Left renal cortex interstitium (tissue), 4 donors: ENCODE measurements around the gene ACOT7. TPM values are rescaled to one million over a fixed set of nuclear protein-coding genes. Genes with fewer than 3 reads are reported as not detected.

ENCODE experiments used
- DNase-seq, 4 donors: peaks; one replicate each; pipeline ENCODE4 v3.0.0-alpha.2; 2013; ENCODE audit warnings: low read depth in 4 of 4, low spot score in 2 of 4, missing footprints in 1 of 4
- polyA plus RNA-seq, 4 donors: library from polyadenylated mRNA; unstranded; fragments of 120-200 nt; gene quantifications; one replicate each; pipeline ENCODE4 v1.2.1, GENCODE V29; 2013; ENCODE audit not compliant: insufficient read length in 4 of 4

The ACOT7 gene
- polyA plus RNA-seq, 4 donors, result 27.8 to 38.4 (median 33.3) TPM

DNA sequence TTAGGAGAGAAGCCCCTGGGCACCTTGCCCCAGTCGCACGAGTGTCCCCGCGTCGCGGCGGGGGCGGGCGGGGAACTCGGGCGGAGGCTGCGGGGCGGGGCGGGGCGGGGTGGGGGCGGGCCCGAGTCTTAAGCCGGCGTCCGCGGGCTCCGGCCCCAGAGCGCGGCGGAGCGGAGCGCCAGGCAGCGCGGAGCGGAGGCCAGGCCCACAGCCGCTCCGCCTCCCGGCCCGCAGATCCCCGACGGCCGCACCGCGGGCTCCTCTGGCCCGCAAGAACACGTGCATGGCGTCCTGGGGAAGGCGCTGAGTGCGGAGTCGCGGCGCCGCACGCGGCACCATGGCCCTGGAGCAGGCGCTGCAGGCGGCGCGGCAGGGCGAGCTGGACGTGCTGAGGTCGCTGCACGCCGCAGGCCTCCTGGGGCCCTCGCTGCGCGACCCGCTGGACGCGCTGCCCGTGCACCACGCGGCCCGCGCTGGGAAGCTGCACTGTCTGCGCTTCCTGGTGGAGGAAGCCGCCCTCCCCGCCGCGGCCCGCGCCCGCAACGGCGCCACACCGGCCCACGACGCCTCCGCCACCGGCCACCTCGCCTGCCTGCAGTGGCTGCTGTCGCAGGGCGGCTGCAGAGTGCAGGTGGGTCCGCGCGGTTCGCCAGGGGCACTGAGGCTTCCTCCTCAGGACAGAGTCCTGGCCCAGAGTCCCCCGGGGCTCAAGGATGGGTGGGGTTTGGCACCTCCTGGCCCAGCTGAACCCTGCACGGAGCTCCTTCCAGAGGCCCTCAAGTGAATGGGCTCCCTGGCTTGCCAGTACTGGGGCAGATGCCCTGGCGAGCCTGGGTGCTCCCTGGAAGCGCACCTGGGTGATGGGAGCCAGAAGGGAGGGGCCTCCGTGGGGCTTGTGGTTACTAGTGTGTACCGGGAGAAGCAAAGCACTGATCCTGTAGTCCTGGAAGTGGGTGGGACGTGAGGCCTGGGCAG is 31.3 kb upstream of the ACOT7 start, which contains the start of gene ESPN:
Gene ESPN (plus strand): TSS at position 158 of the 975 bp plus-strand sequence. CDS start 180 bp downstream, at position 338.
- DNase-seq, result no peak

DNA sequence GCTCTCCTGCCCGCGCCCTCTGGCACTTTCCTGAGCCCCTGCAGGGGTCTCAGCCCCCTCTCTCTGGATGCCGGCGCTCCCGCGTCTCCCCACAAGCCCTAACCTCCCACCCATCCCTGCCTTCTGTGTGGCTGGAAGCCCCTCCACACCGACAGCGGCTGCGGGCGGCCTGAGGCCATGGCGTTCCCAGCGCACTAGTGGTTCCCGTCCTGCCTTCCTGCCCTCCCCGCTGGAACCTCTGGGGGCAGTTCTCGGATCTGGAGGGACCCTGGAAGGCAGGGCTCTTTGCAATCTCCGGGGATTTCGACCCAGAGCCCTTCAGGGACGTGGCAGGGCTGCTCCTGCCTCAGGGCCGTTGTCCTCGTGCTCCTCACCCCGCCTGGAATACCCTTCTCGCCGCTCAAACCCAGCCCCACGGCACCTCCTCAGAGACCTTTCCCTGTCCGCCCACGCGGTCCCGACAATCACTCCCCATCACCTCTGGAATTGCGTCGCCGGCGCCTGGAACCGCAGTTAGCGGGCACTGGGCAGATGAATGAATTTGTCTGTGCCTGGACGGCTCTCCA is 30.5 kb upstream of the ACOT7 start:
- no peak for DNase-seq

GRCh38 chr1:6423321-6423999 is 29.9 kb upstream of the ACOT7 start:
- no peak for DNase-seq

GRCh38 chr1:6421266-6421665 is 27.7 kb upstream of the ACOT7 start:
- no peak for DNase-seq

DNA sequence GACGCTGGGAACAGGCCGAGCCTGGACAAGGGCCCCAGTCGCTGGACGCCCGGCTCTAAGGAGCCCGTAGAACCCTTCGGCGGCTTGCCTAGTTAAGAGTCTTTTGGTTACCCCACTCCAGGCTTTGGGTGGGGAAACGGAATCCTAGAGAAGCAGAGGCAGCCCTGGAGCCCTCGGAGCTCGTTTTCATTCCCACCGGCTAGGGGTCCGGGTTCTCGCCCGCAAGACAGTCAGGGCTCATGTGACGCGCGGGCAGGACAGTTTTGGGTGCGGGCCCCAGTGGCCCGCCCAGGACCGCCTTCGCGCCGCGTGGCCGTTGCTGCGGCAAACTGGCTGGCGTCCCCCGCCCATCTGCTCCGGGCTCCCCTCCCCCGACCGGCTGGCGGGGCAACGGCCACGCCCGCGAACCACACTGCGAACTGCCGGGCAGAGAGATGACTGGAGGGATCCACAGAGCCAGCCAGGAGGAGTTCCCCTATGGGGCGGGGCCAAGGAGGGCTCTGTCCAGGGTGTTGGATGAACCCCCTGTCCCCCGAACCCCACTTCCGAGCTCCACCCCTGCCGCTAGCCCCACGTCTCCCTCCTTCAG is 27.0 kb upstream of the ACOT7 start:
- no peak for DNase-seq

GRCh38 chr1:6419804-6420453 is 26.4 kb upstream of the ACOT7 start, which contains the start of gene HES2:
Gene HES2 (minus strand): TSS chr1:6419919. CDS start chr1:6419820, 99 bp downstream.
- DNase-seq, result no peak

- DNase-seq, result no peak
Observed at GRCh38 chr1:6419397-6419803, 25.8 kb upstream of the ACOT7 start.

DNA sequence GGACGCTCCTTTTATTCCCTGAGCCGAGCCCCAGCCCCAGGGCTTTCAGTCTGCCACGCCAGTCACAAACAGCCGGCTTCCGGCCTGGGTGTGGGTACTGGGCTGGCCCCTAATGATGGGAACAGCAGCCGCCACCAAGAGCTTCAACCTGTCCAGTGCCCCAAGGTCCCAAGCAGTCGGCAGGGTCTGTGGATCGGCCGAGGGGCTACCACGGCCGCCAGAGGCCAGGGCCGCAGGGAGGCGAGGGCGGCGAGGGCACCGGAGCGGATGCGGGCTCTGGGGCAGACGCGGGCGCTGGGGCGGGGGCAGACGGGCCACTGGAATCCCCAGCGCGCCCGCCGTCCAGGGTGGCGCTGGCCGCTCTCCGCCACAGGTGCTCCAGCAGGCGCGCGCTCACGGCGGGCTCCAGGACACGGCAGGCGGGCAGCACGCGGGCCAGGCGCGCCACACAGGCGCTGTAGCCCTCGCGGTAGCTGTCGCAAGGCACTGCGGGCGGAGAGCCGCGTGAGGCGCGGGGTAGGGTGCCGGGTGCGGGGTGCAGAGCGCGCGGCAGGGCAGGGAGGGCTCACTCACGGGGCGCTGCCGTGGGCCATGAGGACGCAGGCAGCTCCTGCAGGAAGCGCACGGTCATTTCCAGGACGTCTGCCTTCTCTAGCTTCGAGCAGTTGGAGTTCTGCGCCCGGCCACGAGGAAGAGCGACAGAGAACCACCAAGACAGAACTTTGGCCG is 25.3 kb upstream of the ACOT7 start:
- DNase-seq, result no peak

GRCh38 chr1:6417961-6418667 is 24.5 kb upstream of the ACOT7 start:
- no peak for DNase-seq

DNA sequence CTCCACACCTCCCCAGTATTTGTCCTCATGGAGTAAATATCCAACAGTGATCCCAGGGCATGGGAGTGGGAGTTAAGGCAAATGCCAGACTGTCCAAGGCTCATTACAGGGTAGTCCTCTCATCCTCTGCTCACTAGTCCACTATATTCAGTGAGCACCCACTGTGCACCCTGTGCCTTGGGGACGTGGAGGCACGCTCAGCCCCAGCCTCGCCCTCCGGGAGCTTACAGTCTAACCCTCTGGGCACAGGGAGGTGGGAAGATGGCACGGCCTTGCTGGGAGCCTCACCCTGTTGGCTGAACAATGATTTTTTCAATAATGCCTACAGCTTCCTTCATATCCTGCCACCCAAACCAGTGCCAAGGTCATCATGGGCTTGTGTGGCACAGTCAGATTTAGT is 23.3 kb upstream of the ACOT7 start:
- no peak for DNase-seq

- DNase-seq, result no peak
Observed at GRCh38 chr1:6416295-6416656, 22.7 kb upstream of the ACOT7 start.

DNA sequence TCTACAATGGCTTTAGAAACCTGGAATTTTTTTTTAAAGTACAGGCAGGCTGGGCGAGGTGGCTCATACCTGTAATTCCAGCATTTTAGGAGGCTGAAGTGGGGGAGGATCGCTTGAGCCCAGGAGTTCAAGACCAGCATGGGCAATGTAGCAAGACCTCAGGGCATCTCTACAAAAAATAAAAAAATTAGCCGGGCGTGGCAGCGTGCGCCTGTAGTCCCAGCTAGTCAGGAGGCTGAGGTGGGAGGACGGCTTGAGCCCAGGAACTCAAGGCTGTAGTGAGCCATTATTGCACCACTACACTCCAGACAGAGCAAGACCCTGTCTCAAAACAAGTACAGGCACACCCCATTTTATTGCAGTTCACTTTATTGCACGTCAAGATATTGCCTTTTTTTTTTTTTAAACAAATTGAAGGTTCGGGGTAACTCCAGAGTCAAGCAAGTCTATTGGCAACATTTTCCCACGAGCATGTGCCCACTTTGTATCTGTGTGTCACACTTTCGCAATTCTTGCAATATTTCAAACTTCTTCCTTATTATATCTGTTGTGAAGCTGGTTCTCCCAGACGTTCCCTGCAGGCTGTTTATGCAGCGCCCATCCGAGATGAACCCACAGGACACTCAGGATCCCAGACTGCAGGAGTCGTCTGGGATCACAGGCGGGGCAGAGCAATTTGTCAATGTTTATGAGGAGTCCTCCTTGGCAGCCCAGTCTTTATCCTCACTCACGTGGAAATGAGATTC is 21.5 kb upstream of the ACOT7 start:
- no peak for DNase-seq

- no peak for DNase-seq
Observed at GRCh38 chr1:6414443-6414844, 20.9 kb upstream of the ACOT7 start.

GRCh38 chr1:6412896-6413295 is 19.3 kb upstream of the ACOT7 start:
- no peak for DNase-seq

DNA sequence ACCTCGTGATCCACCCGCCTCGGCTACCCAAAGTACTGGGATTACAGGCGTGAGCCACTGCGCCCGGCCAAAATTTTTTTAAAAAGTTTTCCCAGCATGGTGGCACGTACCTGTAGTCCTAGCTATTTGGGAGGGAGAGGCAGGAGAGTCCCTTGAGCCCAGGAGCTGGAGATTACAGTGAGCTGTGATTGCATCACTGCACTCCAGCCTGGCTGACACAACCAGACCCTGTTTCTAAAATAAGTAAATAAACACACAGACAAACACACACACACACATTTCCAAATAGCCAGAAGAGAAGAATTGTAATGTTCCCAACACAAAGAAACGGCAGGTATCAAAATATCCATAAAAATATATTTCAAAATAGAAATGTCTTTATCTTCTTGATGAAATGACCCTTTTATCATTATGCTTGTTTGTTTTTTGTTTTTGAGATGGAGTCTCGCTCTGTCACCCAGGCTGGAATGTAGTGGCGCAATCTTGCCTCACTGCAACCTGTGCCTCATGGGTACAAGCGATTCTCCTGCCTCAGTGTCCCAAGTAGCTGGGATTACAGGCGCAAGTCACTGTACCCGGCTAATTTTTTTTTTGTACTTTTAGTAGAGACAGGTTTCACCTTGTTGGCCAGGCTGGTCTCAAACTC is 16.8 kb upstream of the ACOT7 start:
- DNase-seq, result no peak

DNA sequence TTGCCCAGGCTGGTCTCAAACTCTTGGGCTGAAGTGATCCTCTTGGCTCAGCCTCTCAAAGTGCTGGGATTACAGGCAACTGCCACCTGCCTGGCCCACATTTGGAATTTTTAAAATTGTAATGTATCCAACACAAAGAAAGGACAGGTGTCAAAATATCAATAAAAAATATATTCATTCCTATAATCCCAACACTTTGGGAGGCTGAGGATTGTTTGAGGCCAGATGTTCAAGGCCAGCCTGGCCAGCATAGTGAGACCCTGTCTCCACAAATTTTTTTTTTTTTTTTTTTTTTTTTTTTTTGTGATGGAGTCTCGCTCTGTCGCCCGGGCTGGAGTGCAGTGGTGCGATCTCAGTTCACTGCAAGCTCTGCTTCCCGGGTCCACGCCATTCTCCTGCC is 16.2 kb upstream of the ACOT7 start:
- DNase-seq, result no peak

- no peak for DNase-seq
Observed at GRCh38 chr1:6409053-6409452, 15.5 kb upstream of the ACOT7 start.

GRCh38 chr1:6408023-6408422 is 14.5 kb upstream of the ACOT7 start:
- no peak for DNase-seq
